CD14-positive monocyte (primary cell): ENCODE data around the gene LCNL1. TPM values are rescaled to one million over a fixed set of nuclear protein-coding genes. Genes with fewer than 3 reads are reported as not detected.

Experiments
- DNase-seq, 3 donors: peaks; one replicate each; pipeline ENCODE4 v3.0.0-alpha.2; 2011 to 2022
- H2AFZ ChIP-seq: 2 replicates; pipeline ENCODE4 v1.6.0; 2012; ENCODE audit warnings: mild to moderate bottlenecking, low read depth, low read length, inconsistent platforms; ENCODE audit not compliant: insufficient read depth, poor library complexity, severe bottlenecking
- H3K27ac ChIP-seq, 2 donors: 1 replicate in 1 of 2; 2 replicates in 1 of 2; pipeline ENCODE4 v1.5.1; 2012 to 2013; ENCODE audit warnings: low read length in 2 of 2, control low read depth in 1 of 2, inconsistent platforms in 1 of 2, low read depth in 1 of 2, mild to moderate bottlenecking in 1 of 2
- H3K27me3 ChIP-seq, 2 donors: one replicate each; pipeline versions ENCODE4 v1.6.0 to v1.6.1; 2011 to 2013; ENCODE audit warnings: low read length in 2 of 2; ENCODE audit not compliant: control insufficient read depth in 2 of 2, insufficient read depth in 2 of 2
- H3K36me3 ChIP-seq, 2 donors: replicated peaks in 1 of 2; 1 replicate in 1 of 2; 2 replicates in 1 of 2; pipeline versions ENCODE4 v1.5.1 to v1.6.1; 2012 to 2013; ENCODE audit warnings: low read length in 2 of 2, control low read depth in 1 of 2, inconsistent platforms in 1 of 2, mild to moderate bottlenecking in 1 of 2; ENCODE audit not compliant: insufficient read depth in 2 of 2, control insufficient read depth in 1 of 2
- H3K4me1 ChIP-seq, 2 donors: 1 replicate in 1 of 2; 2 replicates in 1 of 2; pipeline versions ENCODE4 v1.5.1 to v1.6.1; 2012 to 2013; ENCODE audit warnings: low read length in 2 of 2, control low read depth in 1 of 2, inconsistent platforms in 1 of 2, mild to moderate bottlenecking in 1 of 2, moderate library complexity in 1 of 2; ENCODE audit not compliant: insufficient read depth in 2 of 2, control insufficient read depth in 1 of 2
- H3K4me2 ChIP-seq: replicated peaks from 2 replicates; pipeline ENCODE3; 2012; ENCODE audit warnings: low read length, moderate library complexity, mild to moderate bottlenecking; ENCODE audit not compliant: poor library complexity, severe bottlenecking; ENCODE audit errors: extremely low read depth
- H3K4me3 ChIP-seq, 3 experiments: fragments of 200-600 bp in 1 of 3; sonication (generic) in 1 of 3; replicated peaks in 1 of 3; 1 replicate in 2 of 3; 2 replicates in 1 of 3; pipeline ENCODE4 v1.5.1; 2011 to 2013; ENCODE audit warnings: low read length in 3 of 3, mild to moderate bottlenecking in 3 of 3, control low read depth in 2 of 3, low read depth in 2 of 3, inconsistent platforms in 1 of 3, moderate library complexity in 1 of 3
- H3K79me2 ChIP-seq: 2 replicates; pipeline ENCODE4 v1.6.0; 2012; ENCODE audit warnings: mild to moderate bottlenecking, control low read depth, inconsistent platforms, low read length, moderate library complexity; ENCODE audit not compliant: insufficient read depth
- H3K9ac ChIP-seq: 2 replicates; pipeline ENCODE4 v1.6.0; 2017; ENCODE audit warnings: low read length, mild to moderate bottlenecking; ENCODE audit not compliant: insufficient read depth, poor library complexity, severe bottlenecking
- H3K9me3 ChIP-seq, 2 donors: replicated peaks in 1 of 2; 1 replicate in 1 of 2; 2 replicates in 1 of 2; pipeline versions ENCODE4 v1.5.1 to v1.6.1; 2012 to 2013; ENCODE audit warnings: low read length in 2 of 2, control low read depth in 1 of 2; ENCODE audit not compliant: control insufficient read depth in 1 of 2, insufficient read depth in 1 of 2
- H4K20me1 ChIP-seq: 2 replicates; pipeline ENCODE4 v1.6.0; 2012; ENCODE audit warnings: mild to moderate bottlenecking, low read length, control low read depth, moderate library complexity; ENCODE audit not compliant: insufficient read depth
- H3K27ac Mint-ChIP-seq, 7 donors: one replicate each; pipeline ENCODE4 v1.8.0; 2020; ENCODE audit warnings: mild to moderate bottlenecking in 7 of 7, mixed read lengths in 7 of 7, moderate library complexity in 6 of 7, inconsistent platforms in 2 of 7
- H3K27me3 Mint-ChIP-seq, 3 donors: one replicate each; pipeline ENCODE4 v1.8.0; 2021 to 2022; ENCODE audit warnings: low read depth in 3 of 3, mild to moderate bottlenecking in 3 of 3, mixed read lengths in 3 of 3, moderate library complexity in 3 of 3, inconsistent platforms in 1 of 3
- H3K36me3 Mint-ChIP-seq, 2 donors: one replicate each; pipeline ENCODE4 v1.8.0; 2020; ENCODE audit warnings: mixed read lengths in 2 of 2, inconsistent platforms in 1 of 2, mild to moderate bottlenecking in 1 of 2
- H3K4me1 Mint-ChIP-seq: one replicate; pipeline ENCODE4 v1.8.0; 2020; ENCODE audit warnings: mild to moderate bottlenecking, mixed read lengths
- H3K4me3 Mint-ChIP-seq, 2 donors: one replicate each; pipeline ENCODE4 v1.8.0; 2020; ENCODE audit warnings: mild to moderate bottlenecking in 2 of 2, mixed read lengths in 2 of 2, moderate library complexity in 1 of 2
- H3K9me3 Mint-ChIP-seq, 7 donors: one replicate each; pipeline ENCODE4 v1.8.0; 2020 to 2022; ENCODE audit warnings: mixed read lengths in 7 of 7, mild to moderate bottlenecking in 6 of 7, moderate library complexity in 6 of 7, inconsistent platforms in 2 of 7
- CTCF ChIP-seq: fragments of 200-600 bp; IDR thresholded peaks from one replicate; pipeline ENCODE4 v1.8.0; 2022; ENCODE audit warnings: antibody characterized with exemption, mild to moderate bottlenecking
- WGBS: methylation state at CpG from one replicate; pipeline ENCODE4 v1.1.5; 2013; ENCODE audit warnings: missing lambda C conversion rate; ENCODE audit not compliant: insufficient coverage; 5-methylcytosine and 5-hydroxymethylcytosine counted together
- intact Hi-C, 2 donors: fragments of 100-400 bp; cut with micrococcal nuclease; formaldehyde crosslinking; loops; one replicate each; pipeline versions ENCODE4 v1.15.0 to v1.15.1; 2023
- polyA plus RNA-seq, 3 donors: library from polyadenylated mRNA; depleted of rRNA in 1 of 3; unstranded in 2 of 3; stranded (reverse) in 1 of 3; fragments of 300-500 nt in 2 of 3; fragments of >200 nt in 1 of 3; fragmentation: Illumina TruSeq in 2 of 3; gene quantifications; 1 replicate in 2 of 3; 2 replicates in 1 of 3; pipeline ENCODE4 v1.2.3, GENCODE V29; 2012 to 2021

The LCNL1 gene
- polyA plus RNA-seq, 3 donors: 0.04 TPM; not detected in 2

GRCh38 chr9:136957461-136957860 is 25.3 kb upstream of the LCNL1 start:
- Histone ChIP-seq H3K79me2 (no peaks in the 10 kb centered on the region), H3K4me1 (no peaks in the 10 kb centered on the region), H3K27me3 (no peaks in the 10 kb centered on the region), H3K9me3 (no peaks in the 10 kb centered on the region), H4K20me1 (no peaks in the 10 kb centered on the region), H3K36me3 (no peaks in the 10 kb centered on the region), H2AFZ (no peak overlapping the region), H3K9ac (no peak overlapping the region), H3K27ac (no peak overlapping the region), H3K4me3 (no peak overlapping the region), H3K4me2 (no peak overlapping the region)
- intact Hi-C loops: no loop called here
- no peaks in the 10 kb centered on the region for H3K36me3 Mint-ChIP-seq
- no peak for DNase-seq
- H3K27ac Mint-ChIP-seq: no peak overlapping the region
- WGBS: 100% methylated on average over 1 of the region's 1 CpG
- H3K4me1 Mint-ChIP-seq: no peaks in the 10 kb centered on the region
- no peak for TF ChIP-seq CTCF
- H3K27me3 Mint-ChIP-seq: peaks cover 0 to 8% (median 2%) of the 10 kb centered on the region in 3 donors
- H3K4me3 Mint-ChIP-seq: no peak overlapping the region
- H3K9me3 Mint-ChIP-seq: peaks cover 0 to 5% (median 3%) of the 10 kb centered on the region in 7 donors

- Mint-ChIP-seq H3K27ac (no peak overlapping the region), H3K4me1 (no peaks in the 10 kb centered on the region), H3K27me3 (peaks cover 0 to 8% (median 2%) of the 10 kb centered on the region in 3 donors), H3K4me3 (no peak overlapping the region), H3K36me3 (no peaks in the 10 kb centered on the region), H3K9me3 (peaks cover 0 to 5% (median 3%) of the 10 kb centered on the region in 7 donors)
- Histone ChIP-seq H3K9ac (no peak overlapping the region), H4K20me1 (no peaks in the 10 kb centered on the region), H3K79me2 (no peaks in the 10 kb centered on the region), H3K4me3 (no peak overlapping the region), H2AFZ (no peak overlapping the region), H3K9me3 (no peaks in the 10 kb centered on the region), H3K4me1 (no peaks in the 10 kb centered on the region), H3K4me2 (no peak overlapping the region), H3K27ac (no peak overlapping the region), H3K36me3 (no peaks in the 10 kb centered on the region), H3K27me3 (no peaks in the 10 kb centered on the region)
- intact Hi-C loops: no loop called here
- TF ChIP-seq CTCF: no peak
- 88% methylated on average over 4 of the region's 6 CpGs for WGBS
- no peak for DNase-seq
These were observed 24.9 kb upstream of the LCNL1 start for GRCh38 chr9:136957901-136958300.
